ENCODE data around the gene KCNQ5. TPM values are rescaled to one million over a fixed set of nuclear protein-coding genes. Genes with fewer than 3 reads are reported as not detected.

Gene KCNQ5
- total RNA-seq, 1 experiment from 2014 or later = 0.07 TPM

GRCh38 chr6:72943699-72944098 lies 321.8 kb downstream of the KCNQ5 start:
- no peaks in the 10 kb centered on the region for H3K4me1 Mint-ChIP-seq
- Histone ChIP-seq H3K27ac (ENCODE audit: insufficient read length, low read depth, low read length) (no peak overlapping the region), H2AFZ (ENCODE audit: low read length) (no peak overlapping the region), H4K91ac (ENCODE audit: insufficient read length, low read depth, low read length) (no peak overlapping the region), H2BK15ac (ENCODE audit: low read depth, low read length) (no peak overlapping the region), H2BK12ac (ENCODE audit: insufficient read length, low read depth, low read length) (no peak overlapping the region), H4K8ac (replicated peaks; ENCODE audit: insufficient read length, low read depth, low read length) (no peak overlapping the region), H3K14ac (ENCODE audit: insufficient read depth, low read length) (no peak overlapping the region), H3K18ac (ENCODE audit: insufficient read length, low read depth, low read length) (no peak overlapping the region), H3K79me1 (ENCODE audit: insufficient read depth, low read depth, low read length, poor library complexity, severe bottlenecking) (no peaks in the 10 kb centered on the region), H3K23ac (ENCODE audit: insufficient read length, low read depth, low read length) (no peak overlapping the region), H2BK120ac (ENCODE audit: low read depth, low read length, poor library complexity, severe bottlenecking) (no peak overlapping the region), H3K4me2 (ENCODE audit: insufficient read depth, insufficient read length, low read length) (no peak overlapping the region), H3T11ph (ENCODE audit: low read length) (no peak overlapping the region), H2BK20ac (ENCODE audit: low read depth, low read length, poor library complexity, severe bottlenecking) (no peak overlapping the region), H3K56ac (ENCODE audit: insufficient read length, low read depth, low read length) (no peak overlapping the region), H4K5ac (ENCODE audit: insufficient read length, low read depth, low read length) (no peak overlapping the region), H3K79me2 (ENCODE audit: insufficient read depth, low read length) (no peaks in the 10 kb centered on the region), H3K9ac (ENCODE audit: extremely low read depth, insufficient read length, low read length) (no peak overlapping the region), H2BK5ac (ENCODE audit: insufficient read length, low read length) (no peak overlapping the region), H4K20me1 (ENCODE audit: control insufficient read depth, insufficient read depth, insufficient read length) (no peaks in the 10 kb centered on the region), H3K4ac (ENCODE audit: low read depth, low read length) (no peak overlapping the region), H3K27me3 (ENCODE audit: insufficient read depth, low read length) (no peaks in the 10 kb centered on the region), H3K4me1 (ENCODE audit: insufficient read depth, low read length) (no peaks in the 10 kb centered on the region), H2AK5ac (ENCODE audit: insufficient read length, low read length) (no peak overlapping the region), H3K9me3 (ENCODE audit: control insufficient read depth, low read depth, low read length) (no peaks in the 10 kb centered on the region), H3K23me2 (ENCODE audit: insufficient read length, low read depth, low read length, poor library complexity, severe bottlenecking) (no peaks in the 10 kb centered on the region)
- H3K27me3 Mint-ChIP-seq (ENCODE audit: low read depth) = no peaks in the 10 kb centered on the region
- H3K9me3 Mint-ChIP-seq = no peaks in the 10 kb centered on the region
- no peaks in the 10 kb centered on the region for H3K36me3 Mint-ChIP-seq (ENCODE audit: insufficient read depth in 1 of 3, low read depth in 3 of 3)
- no peak overlapping the region for H3K4me3 Mint-ChIP-seq
- no CpG with 5 or more reads among the region's 1 CpG for WGBS (ENCODE audit: extremely low coverage, insufficient read length, low lambda C conversion rate)
- no peak overlapping the region for H3K27ac Mint-ChIP-seq
- DNase-seq = no peak
- no peak for TF ChIP-seq CTCF (conservative IDR thresholded peaks at IDR 0.05)

Data from H9 (cell line).